HUDEP-2 (cell line): ENCODE measurements around the gene PPP1R18.
A peak's percentile ranks its signal among the peaks of the same experiment; 100 is the strongest.
"Not testable (repeated sequence)": the region's sequence is repeated elsewhere in the genome, so short reads cannot be mapped to it uniquely, and the experiment has no call there.

Experiments
- DNase-seq, 76 experiments: peaks; one replicate each; lab custom pipeline; 2025; ENCODE audit not compliant: unreplicated experiment in 76 of 76; lab: John Stamatoyannopoulos, UW

The PPP1R18 gene

GRCh38 chr6:30686009-30686907 lies at the start of gene PPP1R18:
Gene PPP1R18, minus strand, starts transcription at chr6:30686645. Its CDS starts 627 bp downstream, at chr6:30686018.
- DNase-seq, result peak in 9 of 76 experiments; percentile 17 to 49 (median 29)

GRCh38 chr6:30735668-30736314 lies 49.3 kb upstream of the PPP1R18 start:
- DNase-seq, result no peak

GRCh38 chr6:30732237-30732943 lies 45.9 kb upstream of the PPP1R18 start:
- DNase-seq, result no peak

- DNase-seq, result peak in 33 of 76 experiments; percentile 18 to 77 (median 36)
Observed at GRCh38 chr6:30730601-30731435, 44.4 kb upstream of the PPP1R18 start.

GRCh38 chr6:30727920-30728553 lies 41.6 kb upstream of the PPP1R18 start:
- no peak for DNase-seq

- DNase-seq, result no peak
Observed at GRCh38 chr6:30726506-30727413, 40.3 kb upstream of the PPP1R18 start.

GRCh38 chr6:30725713-30726505 lies 39.5 kb upstream of the PPP1R18 start:
- DNase-seq, result peak in 20 of 76 experiments; percentile 12 to 62 (median 34)

GRCh38 chr6:30724906-30725667 lies 38.6 kb upstream of the PPP1R18 start:
- DNase-seq, result peak in 2 of 76 experiments; percentile 5 to 8

- DNase-seq, result not testable (repeated sequence)
Observed at GRCh38 chr6:30723843-30724741, 37.6 kb upstream of the PPP1R18 start.

- not testable (repeated sequence) for DNase-seq
Observed at GRCh38 chr6:30723159-30723842, 36.9 kb upstream of the PPP1R18 start.

- DNase-seq, result peak in 72 of 76 experiments; percentile 20 to 96 (median 73)
Observed at GRCh38 chr6:30722280-30723112, 36.1 kb upstream of the PPP1R18 start.

GRCh38 chr6:30722025-30722279 lies 35.5 kb upstream of the PPP1R18 start:
- DNase-seq, result peak in 3 of 76 experiments; percentile 29 to 39 (median 38)

GRCh38 chr6:30721198-30722024 lies 35.0 kb upstream of the PPP1R18 start:
- peak in 73 of 76 experiments; percentile 35 to 97 (median 89) for DNase-seq

GRCh38 chr6:30720738-30721197 lies 34.3 kb upstream of the PPP1R18 start:
- peak in 70 of 76 experiments; percentile 24 to 84 (median 69) for DNase-seq
